Activated CD8-positive, alpha-beta memory T cell treated with anti-CD3 and anti-CD28 coated beads for 48 hours (primary cell): ENCODE results near the gene CRYBA2.

Experiments used
- DNase-seq, 3 experiments: peaks; one replicate each; pipeline ENCODE4 v3.0.0-alpha.2; 2020; ENCODE audit warnings: low read depth in 2 of 3, low spot score in 2 of 3

The CRYBA2 gene

GRCh38 chr2:219023045-219023605 lies 29.9 kb upstream of the CRYBA2 start:
- DNase-seq = no peak

GRCh38 chr2:219022616-219023015 lies 29.4 kb upstream of the CRYBA2 start:
- DNase-seq = no peak

- no peak for DNase-seq
These were observed 28.8 kb upstream of the CRYBA2 start for GRCh38 chr2:219022041-219022440.

- no peak for DNase-seq
These were observed 28.4 kb upstream of the CRYBA2 start for GRCh38 chr2:219021591-219021990.

- DNase-seq = no peak
These were observed 27.6 kb upstream of the CRYBA2 start for GRCh38 chr2:219020604-219021365.

- DNase-seq = no peak
These were observed 26.2 kb upstream of the CRYBA2 start for GRCh38 chr2:219019436-219019835.

- DNase-seq = no peak
These were observed 25.5 kb upstream of the CRYBA2 start for GRCh38 chr2:219018726-219019125.

- DNase-seq = no peak
These were observed 25.1 kb upstream of the CRYBA2 start for GRCh38 chr2:219018286-219018685.

GRCh38 chr2:219017201-219017931 lies 24.1 kb upstream of the CRYBA2 start:
- DNase-seq = no peak

GRCh38 chr2:219016721-219017120 lies 23.5 kb upstream of the CRYBA2 start:
- no peak for DNase-seq

- no peak for DNase-seq
These were observed 17.7 kb upstream of the CRYBA2 start for GRCh38 chr2:219010873-219011272.

GRCh38 chr2:219010162-219010756 lies 17.0 kb upstream of the CRYBA2 start:
- DNase-seq = no peak

- DNase-seq = no peak
These were observed 16.1 kb upstream of the CRYBA2 start for GRCh38 chr2:219009294-219009693.

- no peak for DNase-seq
These were observed 10.8 kb upstream of the CRYBA2 start for GRCh38 chr2:219003979-219004378.

GRCh38 chr2:219003267-219003634 lies 10.0 kb upstream of the CRYBA2 start:
- no peak for DNase-seq

GRCh38 chr2:219002395-219003266 lies 9.4 kb upstream of the CRYBA2 start:
- no peak for DNase-seq

- DNase-seq = no peak
These were observed 8.6 kb upstream of the CRYBA2 start for GRCh38 chr2:219001577-219002394.

GRCh38 chr2:219001100-219001576 lies 7.9 kb upstream of the CRYBA2 start:
- no peak for DNase-seq

GRCh38 chr2:219000569-219000960 lies 7.3 kb upstream of the CRYBA2 start:
- DNase-seq = no peak
